ENCODE results near the gene SCN8A.

The SCN8A gene

GRCh38 chr12:51669271-51669670 lies 78.2 kb downstream of the SCN8A start:
- DNase-seq (ENCODE audit: low read depth, low spot score) = no peak

GRCh38 chr12:51669996-51670395 lies 79.0 kb downstream of the SCN8A start:
- DNase-seq (ENCODE audit: low read depth, low spot score) = no peak

GRCh38 chr12:51672334-51672733 lies 81.3 kb downstream of the SCN8A start:
- DNase-seq (ENCODE audit: low read depth, low spot score) = no peak

- no peak for DNase-seq (ENCODE audit: low read depth, low spot score)
Measured at GRCh38 chr12:51675071-51675803, 84.2 kb downstream of the SCN8A start.

GRCh38 chr12:51676875-51677274 lies 85.8 kb downstream of the SCN8A start:
- no peak for DNase-seq (ENCODE audit: low read depth, low spot score)

GRCh38 chr12:51677284-51677968 lies 86.4 kb downstream of the SCN8A start:
- no peak for DNase-seq (ENCODE audit: low read depth, low spot score)

GRCh38 chr12:51678086-51678724 lies 87.2 kb downstream of the SCN8A start:
- no peak for DNase-seq (ENCODE audit: low read depth, low spot score)

GRCh38 chr12:51682981-51683380 lies 91.9 kb downstream of the SCN8A start:
- no peak for DNase-seq (ENCODE audit: low read depth, low spot score)

GRCh38 chr12:51683763-51684357 lies 92.8 kb downstream of the SCN8A start:
- no peak for DNase-seq (ENCODE audit: low read depth, low spot score)

GRCh38 chr12:51686727-51687126 lies 95.7 kb downstream of the SCN8A start:
- no peak for DNase-seq (ENCODE audit: low read depth, low spot score)

GRCh38 chr12:51687177-51687576 lies 96.1 kb downstream of the SCN8A start:
- no peak for DNase-seq (ENCODE audit: low read depth, low spot score)

- DNase-seq (ENCODE audit: low read depth, low spot score) = no peak
Measured at GRCh38 chr12:51687614-51688013, 96.6 kb downstream of the SCN8A start.

- DNase-seq (ENCODE audit: low read depth, low spot score) = no peak
Measured at GRCh38 chr12:51689983-51690382, 99.0 kb downstream of the SCN8A start.

- no peak for DNase-seq (ENCODE audit: low read depth, low spot score)
Measured at GRCh38 chr12:51692016-51692415, 101.0 kb downstream of the SCN8A start.

- DNase-seq (ENCODE audit: low read depth, low spot score) = no peak
Measured at GRCh38 chr12:51693569-51693968, 102.5 kb downstream of the SCN8A start.

GRCh38 chr12:51694146-51694545 lies 103.1 kb downstream of the SCN8A start:
- no peak for DNase-seq (ENCODE audit: low read depth, low spot score)

GRCh38 chr12:51695241-51696010 lies 104.4 kb downstream of the SCN8A start:
- no peak for DNase-seq (ENCODE audit: low read depth, low spot score)

- DNase-seq (ENCODE audit: low read depth, low spot score) = no peak
Measured at GRCh38 chr12:51699219-51699618, 108.2 kb downstream of the SCN8A start.

- DNase-seq (ENCODE audit: low read depth, low spot score) = no peak
Measured at GRCh38 chr12:51700887-51701286, 109.9 kb downstream of the SCN8A start.

- DNase-seq (ENCODE audit: low read depth, low spot score) = no peak
Measured at GRCh38 chr12:51702587-51702986, 111.6 kb downstream of the SCN8A start.

- DNase-seq (ENCODE audit: low read depth, low spot score) = no peak
Measured at GRCh38 chr12:51705450-51705849, 114.4 kb downstream of the SCN8A start.

GRCh38 chr12:51706206-51706605 lies 115.2 kb downstream of the SCN8A start:
- no peak for DNase-seq (ENCODE audit: low read depth, low spot score)
